ENCODE measurements around the gene HMGN3. TPM values are rescaled to one million over a fixed set of nuclear protein-coding genes. Genes with fewer than 3 reads are reported as not detected.
A peak's percentile ranks its signal among the peaks of the same experiment; 100 is the strongest.

Gene HMGN3
- total RNA-seq, 1 experiment from 2014 or later, result 151 TPM

GRCh38 chr6:79225717-79226599 is 8.5 kb downstream of the HMGN3 start (continued):
- TF ChIP-seq, protein P1, sequence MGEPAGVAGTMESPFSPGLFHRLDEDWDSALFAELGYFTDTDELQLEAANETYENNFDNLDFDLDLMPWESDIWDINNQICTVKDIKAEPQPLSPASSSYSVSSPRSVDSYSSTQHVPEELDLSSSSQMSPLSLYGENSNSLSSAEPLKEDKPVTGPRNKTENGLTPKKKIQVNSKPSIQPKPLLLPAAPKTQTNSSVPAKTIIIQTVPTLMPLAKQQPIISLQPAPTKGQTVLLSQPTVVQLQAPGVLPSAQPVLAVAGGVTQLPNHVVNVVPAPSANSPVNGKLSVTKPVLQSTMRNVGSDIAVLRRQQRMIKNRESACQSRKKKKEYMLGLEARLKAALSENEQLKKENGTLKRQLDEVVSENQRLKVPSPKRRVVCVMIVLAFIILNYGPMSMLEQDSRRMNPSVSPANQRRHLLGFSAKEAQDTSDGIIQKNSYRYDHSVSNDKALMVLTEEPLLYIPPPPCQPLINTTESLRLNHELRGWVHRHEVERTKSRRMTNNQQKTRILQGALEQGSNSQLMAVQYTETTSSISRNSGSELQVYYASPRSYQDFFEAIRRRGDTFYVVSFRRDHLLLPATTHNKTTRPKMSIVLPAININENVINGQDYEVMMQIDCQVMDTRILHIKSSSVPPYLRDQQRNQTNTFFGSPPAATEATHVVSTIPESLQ (CRISPR knock-in tag; IDR thresholded peaks at IDR 0.05), result no peak
- TF ChIP-seq ESRRA (CRISPR knock-in tag; IDR thresholded peaks at IDR 0.05; ENCODE audit: borderline replicate concordance) (no peak), ERG (CRISPR knock-in tag; IDR thresholded peaks at IDR 0.05) (no peak), TEAD1 (CRISPR knock-in tag; IDR thresholded peaks at IDR 0.05) (no peak), OVOL2 (CRISPR knock-in tag; IDR thresholded peaks at IDR 0.05; ENCODE audit: borderline replicate concordance) (no peak), ZNF232 (CRISPR knock-in tag; IDR thresholded peaks at IDR 0.05) (no peak), CBFB (CRISPR knock-in tag; IDR thresholded peaks at IDR 0.05; ENCODE audit: low read depth) (no peak)

GRCh38 chr6:79223611-79224404 is 10.7 kb downstream of the HMGN3 start:
- ChIA-PET POLR2A (no interaction called here), CTCF (no interaction called here)
- Mint-ChIP-seq H3K9me3 (peaks cover 14% of the 10 kb centered on the region), H3K27me3 (ENCODE audit: low read depth) (no peaks in the 10 kb centered on the region), H3K4me1 (peaks cover 40% of the 10 kb centered on the region), H3K36me3 (peaks cover 19% of the 10 kb centered on the region), H3K27ac (peak overlapping the region; percentile 81; the same call in 1 of the 2 replicates), H3K4me3 (no peak overlapping the region)
- no peak for ATAC-seq
- TF ChIP-seq ZBTB43 (CRISPR knock-in tag; IDR thresholded peaks at IDR 0.05) (no peak), ETV6 (CRISPR knock-in tag; IDR thresholded peaks at IDR 0.05) (no peak), HMGXB4 (CRISPR knock-in tag; IDR thresholded peaks at IDR 0.05) (no peak), ZNF219 (CRISPR knock-in tag; IDR thresholded peaks at IDR 0.05; ENCODE audit: borderline replicate concordance) (no peak), SOX15 (CRISPR knock-in tag; IDR thresholded peaks at IDR 0.05) (no peak), CREB1 (CRISPR knock-in tag; IDR thresholded peaks at IDR 0.05) (no peak), ZBTB21 (CRISPR knock-in tag; IDR thresholded peaks at IDR 0.05; ENCODE audit: borderline replicate concordance) (no peak), SMAD3 (CRISPR knock-in tag; IDR thresholded peaks at IDR 0.05; ENCODE audit: borderline replicate concordance) (no peak), PRRX2 (CRISPR knock-in tag; IDR thresholded peaks at IDR 0.05) (no peak), CREM (CRISPR knock-in tag; IDR thresholded peaks at IDR 0.05) (no peak), PRDM15 (CRISPR knock-in tag; IDR thresholded peaks at IDR 0.05) (no peak), GTF2I (CRISPR knock-in tag; conservative IDR thresholded peaks at IDR 0.05) (no peak), ZNF263 (CRISPR knock-in tag; IDR thresholded peaks at IDR 0.05; ENCODE audit: low read depth) (no peak)
- TF ChIP-seq, protein P2, sequence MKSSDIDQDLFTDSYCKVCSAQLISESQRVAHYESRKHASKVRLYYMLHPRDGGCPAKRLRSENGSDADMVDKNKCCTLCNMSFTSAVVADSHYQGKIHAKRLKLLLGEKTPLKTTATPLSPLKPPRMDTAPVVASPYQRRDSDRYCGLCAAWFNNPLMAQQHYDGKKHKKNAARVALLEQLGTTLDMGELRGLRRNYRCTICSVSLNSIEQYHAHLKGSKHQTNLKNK (CRISPR knock-in tag; IDR thresholded peaks at IDR 0.05), result no peak
- DNase-seq (ENCODE audit: low spot score), result no peak
